GM12878 (cell line): ENCODE measurements around the gene TSPAN5.

Source experiments
- ESRRA ChIP-seq: IDR thresholded peaks from 2 replicates; pipeline ENCODE4 v1.6.1; 2012; ENCODE audit warnings: mild to moderate bottlenecking, low read length, improper control_type of control experiment
- EZH2 ChIP-seq: IDR thresholded peaks from 2 replicates; pipeline ENCODE4 v1.6.1; 2012; ENCODE audit warnings: low read depth, mild to moderate bottlenecking, control low read depth, inconsistent platforms, low read length, borderline replicate concordance; ENCODE audit not compliant: control insufficient read depth
- GABPA ChIP-seq: IDR thresholded peaks from 2 replicates; pipeline ENCODE4 v1.6.1; 2014; ENCODE audit warnings: antibody characterized with exemption, low read depth, mild to moderate bottlenecking, inconsistent platforms
- MYC ChIP-seq: IDR thresholded peaks from 2 replicates; pipeline ENCODE4 v1.6.1; 2011; ENCODE audit warnings: mild to moderate bottlenecking, low read length, moderate library complexity, inconsistent platforms; ENCODE audit not compliant: insufficient read depth, insufficient replicate concordance, insufficient read length, severe bottlenecking
- RELA ChIP-seq: fragments of 450-650 bp; IDR thresholded peaks from 2 replicates; pipeline ENCODE4 v1.8.0; 2014; ENCODE audit warnings: borderline replicate concordance; ENCODE audit not compliant: partially characterized antibody
- RFX5 ChIP-seq: IDR thresholded peaks from 2 replicates; pipeline ENCODE4 v1.6.1; 2011; ENCODE audit warnings: low read depth, low read length, improper control_type of control experiment
- ZNF274 ChIP-seq: IDR thresholded peaks from one replicate; pipeline ENCODE4 v1.8.0; 2011; ENCODE audit not compliant: insufficient read length, insufficient read depth
- TF ChIP-seq, protein P1 (sequence below), 3 experiments: IDR thresholded peaks in 2 of 3; conservative IDR thresholded peaks in 1 of 3; 2 replicates each; pipeline ENCODE4 v1.5.1; 2011; ENCODE audit warnings: low read depth in 3 of 3, low read length in 3 of 3, mild to moderate bottlenecking in 3 of 3, control low read depth in 2 of 3, moderate library complexity in 2 of 3, inconsistent platforms in 1 of 3, mixed read lengths in 1 of 3; ENCODE audit not compliant: control insufficient read depth in 2 of 3, insufficient read depth in 1 of 3; ENCODE audit errors: extremely low read depth in 1 of 3
- TF ChIP-seq, protein P2 (sequence below): fragments of 450-650 bp; IDR thresholded peaks from 2 replicates; pipeline ENCODE4 v1.6.1; 2017; ENCODE audit warnings: antibody characterized with exemption, mild to moderate bottlenecking, moderate library complexity
- TF ChIP-seq, protein P3 (sequence below): fragments of 450-650 bp; IDR thresholded peaks from 2 replicates; pipeline ENCODE4 v1.6.1; 2017; ENCODE audit warnings: mild to moderate bottlenecking, moderate library complexity
- TF ChIP-seq, protein P4 (sequence below): IDR thresholded peaks from 2 replicates; pipeline ENCODE4 v1.6.1; 2012; ENCODE audit warnings: low read depth, low read length, improper control_type of control experiment

- TF ChIP-seq, protein P1, sequence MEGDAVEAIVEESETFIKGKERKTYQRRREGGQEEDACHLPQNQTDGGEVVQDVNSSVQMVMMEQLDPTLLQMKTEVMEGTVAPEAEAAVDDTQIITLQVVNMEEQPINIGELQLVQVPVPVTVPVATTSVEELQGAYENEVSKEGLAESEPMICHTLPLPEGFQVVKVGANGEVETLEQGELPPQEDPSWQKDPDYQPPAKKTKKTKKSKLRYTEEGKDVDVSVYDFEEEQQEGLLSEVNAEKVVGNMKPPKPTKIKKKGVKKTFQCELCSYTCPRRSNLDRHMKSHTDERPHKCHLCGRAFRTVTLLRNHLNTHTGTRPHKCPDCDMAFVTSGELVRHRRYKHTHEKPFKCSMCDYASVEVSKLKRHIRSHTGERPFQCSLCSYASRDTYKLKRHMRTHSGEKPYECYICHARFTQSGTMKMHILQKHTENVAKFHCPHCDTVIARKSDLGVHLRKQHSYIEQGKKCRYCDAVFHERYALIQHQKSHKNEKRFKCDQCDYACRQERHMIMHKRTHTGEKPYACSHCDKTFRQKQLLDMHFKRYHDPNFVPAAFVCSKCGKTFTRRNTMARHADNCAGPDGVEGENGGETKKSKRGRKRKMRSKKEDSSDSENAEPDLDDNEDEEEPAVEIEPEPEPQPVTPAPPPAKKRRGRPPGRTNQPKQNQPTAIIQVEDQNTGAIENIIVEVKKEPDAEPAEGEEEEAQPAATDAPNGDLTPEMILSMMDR (IDR thresholded peaks at IDR 0.05 in 2 of 3, conservative IDR thresholded peaks at IDR 0.05 in 1 of 3; ENCODE audit: control insufficient read depth in 2 of 3, extremely low read depth in 1 of 3, insufficient read depth in 1 of 3, low read depth in 3 of 3, low read length in 3 of 3): no peak
- no peak for TF ChIP-seq MYC
- TF ChIP-seq ESRRA: no peak
- no peak for TF ChIP-seq EZH2
- no peak for TF ChIP-seq GABPA
- TF ChIP-seq, protein P2, sequence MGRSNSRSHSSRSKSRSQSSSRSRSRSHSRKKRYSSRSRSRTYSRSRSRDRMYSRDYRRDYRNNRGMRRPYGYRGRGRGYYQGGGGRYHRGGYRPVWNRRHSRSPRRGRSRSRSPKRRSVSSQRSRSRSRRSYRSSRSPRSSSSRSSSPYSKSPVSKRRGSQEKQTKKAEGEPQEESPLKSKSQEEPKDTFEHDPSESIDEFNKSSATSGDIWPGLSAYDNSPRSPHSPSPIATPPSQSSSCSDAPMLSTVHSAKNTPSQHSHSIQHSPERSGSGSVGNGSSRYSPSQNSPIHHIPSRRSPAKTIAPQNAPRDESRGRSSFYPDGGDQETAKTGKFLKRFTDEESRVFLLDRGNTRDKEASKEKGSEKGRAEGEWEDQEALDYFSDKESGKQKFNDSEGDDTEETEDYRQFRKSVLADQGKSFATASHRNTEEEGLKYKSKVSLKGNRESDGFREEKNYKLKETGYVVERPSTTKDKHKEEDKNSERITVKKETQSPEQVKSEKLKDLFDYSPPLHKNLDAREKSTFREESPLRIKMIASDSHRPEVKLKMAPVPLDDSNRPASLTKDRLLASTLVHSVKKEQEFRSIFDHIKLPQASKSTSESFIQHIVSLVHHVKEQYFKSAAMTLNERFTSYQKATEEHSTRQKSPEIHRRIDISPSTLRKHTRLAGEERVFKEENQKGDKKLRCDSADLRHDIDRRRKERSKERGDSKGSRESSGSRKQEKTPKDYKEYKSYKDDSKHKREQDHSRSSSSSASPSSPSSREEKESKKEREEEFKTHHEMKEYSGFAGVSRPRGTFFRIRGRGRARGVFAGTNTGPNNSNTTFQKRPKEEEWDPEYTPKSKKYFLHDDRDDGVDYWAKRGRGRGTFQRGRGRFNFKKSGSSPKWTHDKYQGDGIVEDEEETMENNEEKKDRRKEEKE: no peak
- TF ChIP-seq, protein P3, sequence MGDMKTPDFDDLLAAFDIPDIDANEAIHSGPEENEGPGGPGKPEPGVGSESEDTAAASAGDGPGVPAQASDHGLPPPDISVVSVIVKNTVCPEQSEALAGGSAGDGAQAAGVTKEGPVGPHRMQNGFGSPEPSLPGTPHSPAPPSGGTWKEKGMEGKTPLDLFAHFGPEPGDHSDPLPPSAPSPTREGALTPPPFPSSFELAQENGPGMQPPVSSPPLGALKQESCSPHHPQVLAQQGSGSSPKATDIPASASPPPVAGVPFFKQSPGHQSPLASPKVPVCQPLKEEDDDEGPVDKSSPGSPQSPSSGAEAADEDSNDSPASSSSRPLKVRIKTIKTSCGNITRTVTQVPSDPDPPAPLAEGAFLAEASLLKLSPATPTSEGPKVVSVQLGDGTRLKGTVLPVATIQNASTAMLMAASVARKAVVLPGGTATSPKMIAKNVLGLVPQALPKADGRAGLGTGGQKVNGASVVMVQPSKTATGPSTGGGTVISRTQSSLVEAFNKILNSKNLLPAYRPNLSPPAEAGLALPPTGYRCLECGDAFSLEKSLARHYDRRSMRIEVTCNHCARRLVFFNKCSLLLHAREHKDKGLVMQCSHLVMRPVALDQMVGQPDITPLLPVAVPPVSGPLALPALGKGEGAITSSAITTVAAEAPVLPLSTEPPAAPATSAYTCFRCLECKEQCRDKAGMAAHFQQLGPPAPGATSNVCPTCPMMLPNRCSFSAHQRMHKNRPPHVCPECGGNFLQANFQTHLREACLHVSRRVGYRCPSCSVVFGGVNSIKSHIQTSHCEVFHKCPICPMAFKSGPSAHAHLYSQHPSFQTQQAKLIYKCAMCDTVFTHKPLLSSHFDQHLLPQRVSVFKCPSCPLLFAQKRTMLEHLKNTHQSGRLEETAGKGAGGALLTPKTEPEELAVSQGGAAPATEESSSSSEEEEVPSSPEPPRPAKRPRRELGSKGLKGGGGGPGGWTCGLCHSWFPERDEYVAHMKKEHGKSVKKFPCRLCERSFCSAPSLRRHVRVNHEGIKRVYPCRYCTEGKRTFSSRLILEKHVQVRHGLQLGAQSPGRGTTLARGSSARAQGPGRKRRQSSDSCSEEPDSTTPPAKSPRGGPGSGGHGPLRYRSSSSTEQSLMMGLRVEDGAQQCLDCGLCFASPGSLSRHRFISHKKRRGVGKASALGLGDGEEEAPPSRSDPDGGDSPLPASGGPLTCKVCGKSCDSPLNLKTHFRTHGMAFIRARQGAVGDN: no peak
- TF ChIP-seq, protein P4, sequence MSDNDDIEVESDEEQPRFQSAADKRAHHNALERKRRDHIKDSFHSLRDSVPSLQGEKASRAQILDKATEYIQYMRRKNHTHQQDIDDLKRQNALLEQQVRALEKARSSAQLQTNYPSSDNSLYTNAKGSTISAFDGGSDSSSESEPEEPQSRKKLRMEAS: no peak
- no peak for TF ChIP-seq ZNF274
- TF ChIP-seq RELA: no peak
- no peak for TF ChIP-seq RFX5
Observed at GRCh38 chr4:98638661-98639060, 19.8 kb downstream of the TSPAN5 start.
